GM12801 (cell line): ENCODE measurements around the gene GAS7.

Experiments used
- TF ChIP-seq, protein P1 (sequence below): IDR thresholded peaks from one replicate; pipeline ENCODE4 v1.5.1; 2011; ENCODE audit warnings: control low read depth; ENCODE audit not compliant: insufficient read length; ENCODE audit errors: extremely low read depth

GAS7 gene

DNA sequence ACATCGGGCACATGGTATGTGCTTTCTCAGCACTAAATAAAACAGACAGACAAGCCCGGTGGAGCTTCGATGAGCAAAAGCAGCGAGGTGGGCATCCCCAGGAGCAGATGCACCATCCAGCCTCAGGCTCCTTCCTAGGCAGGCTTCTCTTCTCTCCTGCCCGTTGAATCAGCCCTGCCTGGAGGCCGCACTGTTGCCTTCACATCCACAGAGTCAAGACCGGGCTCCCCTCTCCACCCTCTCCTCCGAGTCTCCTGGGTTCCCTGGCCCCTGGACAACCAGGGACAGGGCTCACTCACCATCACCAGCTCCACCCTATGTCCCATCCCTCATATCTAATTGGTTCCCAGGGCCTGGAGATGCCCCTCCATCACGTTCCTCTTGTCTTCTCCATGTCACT, 213.6 kb downstream of the GAS7 start:
- TF ChIP-seq, protein P1, sequence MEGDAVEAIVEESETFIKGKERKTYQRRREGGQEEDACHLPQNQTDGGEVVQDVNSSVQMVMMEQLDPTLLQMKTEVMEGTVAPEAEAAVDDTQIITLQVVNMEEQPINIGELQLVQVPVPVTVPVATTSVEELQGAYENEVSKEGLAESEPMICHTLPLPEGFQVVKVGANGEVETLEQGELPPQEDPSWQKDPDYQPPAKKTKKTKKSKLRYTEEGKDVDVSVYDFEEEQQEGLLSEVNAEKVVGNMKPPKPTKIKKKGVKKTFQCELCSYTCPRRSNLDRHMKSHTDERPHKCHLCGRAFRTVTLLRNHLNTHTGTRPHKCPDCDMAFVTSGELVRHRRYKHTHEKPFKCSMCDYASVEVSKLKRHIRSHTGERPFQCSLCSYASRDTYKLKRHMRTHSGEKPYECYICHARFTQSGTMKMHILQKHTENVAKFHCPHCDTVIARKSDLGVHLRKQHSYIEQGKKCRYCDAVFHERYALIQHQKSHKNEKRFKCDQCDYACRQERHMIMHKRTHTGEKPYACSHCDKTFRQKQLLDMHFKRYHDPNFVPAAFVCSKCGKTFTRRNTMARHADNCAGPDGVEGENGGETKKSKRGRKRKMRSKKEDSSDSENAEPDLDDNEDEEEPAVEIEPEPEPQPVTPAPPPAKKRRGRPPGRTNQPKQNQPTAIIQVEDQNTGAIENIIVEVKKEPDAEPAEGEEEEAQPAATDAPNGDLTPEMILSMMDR = no peak

DNA sequence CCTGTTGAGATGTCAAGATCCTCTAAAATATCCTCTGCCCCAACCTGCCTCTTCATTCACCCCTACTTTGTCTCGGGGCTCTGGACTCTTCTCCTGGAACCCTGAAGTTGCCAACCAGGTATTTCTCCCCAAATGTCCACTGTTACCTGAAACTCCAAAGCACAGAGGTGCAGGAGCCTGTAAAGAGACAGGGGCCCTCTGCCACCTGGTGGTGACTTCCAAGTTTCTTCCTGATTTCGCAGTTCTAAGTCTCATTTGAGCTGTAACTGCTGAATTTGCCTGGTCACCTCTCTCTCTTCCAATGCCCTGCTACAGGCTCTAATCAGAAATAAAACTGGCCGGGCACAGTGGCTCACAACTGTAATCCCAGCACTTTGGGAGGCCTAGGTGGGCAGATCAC, 216.2 kb downstream of the GAS7 start:
- TF ChIP-seq, protein P1 = no peak

DNA sequence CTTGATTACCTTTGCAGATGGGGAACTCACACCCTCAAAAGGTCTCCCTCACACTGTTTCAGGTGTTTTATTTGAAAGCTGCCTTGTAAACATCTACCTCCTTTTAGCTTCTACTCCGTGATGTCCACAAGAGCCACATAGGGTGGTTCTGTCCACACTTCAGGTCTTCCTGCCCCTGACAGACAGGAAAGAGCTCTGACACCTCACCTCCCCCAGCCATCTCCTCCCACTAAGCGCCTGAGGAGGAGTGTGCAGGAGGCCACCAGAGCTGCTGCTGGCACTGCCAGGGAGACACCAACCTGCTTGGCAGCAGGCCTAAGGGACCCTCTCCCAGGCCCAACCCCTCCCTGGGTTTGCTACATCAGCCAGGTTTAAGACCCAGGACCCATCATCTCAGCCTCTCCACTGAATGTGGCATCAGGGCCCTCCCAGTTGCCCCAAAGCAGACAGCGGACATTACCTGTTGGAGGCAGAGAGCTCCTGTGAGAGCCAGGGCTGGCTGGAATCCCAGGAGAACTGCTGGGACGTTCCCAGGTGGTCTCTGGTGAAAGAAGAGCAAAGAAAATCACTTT, 217.0 kb downstream of the GAS7 start:
- TF ChIP-seq, protein P1 = no peak

DNA sequence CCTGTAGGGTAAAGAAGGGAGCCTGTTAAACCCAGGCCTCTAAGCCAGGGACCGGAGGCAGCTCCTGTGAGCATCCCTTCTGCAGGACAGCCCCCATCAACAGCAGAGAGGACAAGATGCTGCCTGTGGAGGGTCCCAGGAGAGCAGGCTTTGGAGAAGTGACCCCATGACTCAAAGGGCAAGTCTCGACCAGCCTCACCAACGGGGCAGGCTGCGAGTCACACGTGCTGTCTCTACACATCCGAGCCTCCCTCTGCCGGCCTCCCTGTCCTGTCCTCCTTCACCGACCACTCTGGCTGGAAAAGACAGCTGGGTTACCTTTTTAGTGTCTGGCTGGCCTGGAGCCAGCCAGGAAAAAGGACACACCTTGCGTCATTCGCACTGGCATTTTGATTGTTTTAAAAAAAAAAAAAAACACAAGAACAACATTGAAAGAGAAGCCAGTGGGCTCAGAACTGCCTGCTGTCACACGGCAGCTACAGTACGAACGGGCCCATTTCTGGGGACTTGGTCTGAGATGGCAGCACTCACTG, 218.9 kb downstream of the GAS7 start:
- TF ChIP-seq, protein P1 = no peak

DNA sequence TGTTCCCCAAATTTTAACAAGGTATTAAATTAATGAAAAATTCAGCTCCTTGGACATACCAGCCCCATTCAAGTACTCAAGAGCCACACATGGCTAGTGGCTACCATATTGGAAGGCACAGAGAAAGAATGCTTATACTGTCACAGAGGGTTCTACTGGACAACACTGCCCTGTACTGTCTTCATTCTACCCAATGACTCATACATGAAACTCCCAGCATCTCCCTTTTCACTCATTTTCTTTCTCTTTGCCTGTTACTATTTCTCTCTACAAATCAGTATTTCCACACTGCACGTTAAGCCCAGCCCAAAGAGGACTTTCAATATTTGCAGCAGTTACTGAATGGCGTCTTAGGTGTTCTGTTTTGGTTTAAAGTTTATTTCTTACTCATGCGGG, 221.2 kb downstream of the GAS7 start:
- TF ChIP-seq, protein P1 = no peak

DNA sequence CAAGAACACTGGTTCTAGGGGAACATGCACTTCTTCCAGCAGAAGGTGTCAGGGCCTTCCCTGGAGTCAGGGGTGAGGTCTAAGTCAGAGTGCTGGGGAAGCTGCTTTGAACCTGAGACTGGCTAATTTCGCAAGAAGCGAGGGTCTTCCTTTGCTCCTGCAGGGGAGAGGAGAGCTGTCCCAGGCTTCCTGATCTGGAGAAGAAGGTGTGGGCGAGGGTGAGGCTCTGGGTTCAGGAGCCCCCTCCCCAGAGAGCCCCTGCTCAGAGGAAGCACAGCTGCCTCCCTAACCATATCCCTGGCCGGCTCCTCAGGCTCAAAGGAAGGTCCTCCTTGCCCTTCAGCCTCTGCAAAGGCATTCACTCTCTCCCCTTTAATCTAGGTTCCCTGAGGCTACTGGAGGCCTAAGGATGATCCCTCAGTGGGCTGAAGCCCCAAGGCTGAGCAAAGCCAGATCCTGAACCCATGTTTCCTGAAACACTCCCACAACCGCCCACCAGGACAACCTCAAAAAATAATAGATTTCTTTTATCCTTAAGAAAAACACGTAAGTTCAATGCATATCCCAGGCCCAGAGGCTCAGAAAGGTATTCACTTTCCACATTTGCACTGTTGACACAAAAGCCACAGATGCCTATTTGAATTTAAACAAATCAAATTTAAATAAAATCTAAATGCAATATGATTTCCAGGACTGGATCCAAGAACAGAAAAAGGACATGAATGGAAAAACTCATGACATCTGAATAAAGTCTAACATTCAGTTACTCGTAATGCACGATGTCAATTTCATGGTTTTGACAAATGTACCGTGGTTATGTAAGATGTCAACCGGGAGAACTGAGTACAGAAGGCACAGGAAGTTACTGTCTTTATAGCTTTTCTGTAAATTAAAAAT, 221.9 kb downstream of the GAS7 start:
- TF ChIP-seq, protein P1 = no peak

DNA sequence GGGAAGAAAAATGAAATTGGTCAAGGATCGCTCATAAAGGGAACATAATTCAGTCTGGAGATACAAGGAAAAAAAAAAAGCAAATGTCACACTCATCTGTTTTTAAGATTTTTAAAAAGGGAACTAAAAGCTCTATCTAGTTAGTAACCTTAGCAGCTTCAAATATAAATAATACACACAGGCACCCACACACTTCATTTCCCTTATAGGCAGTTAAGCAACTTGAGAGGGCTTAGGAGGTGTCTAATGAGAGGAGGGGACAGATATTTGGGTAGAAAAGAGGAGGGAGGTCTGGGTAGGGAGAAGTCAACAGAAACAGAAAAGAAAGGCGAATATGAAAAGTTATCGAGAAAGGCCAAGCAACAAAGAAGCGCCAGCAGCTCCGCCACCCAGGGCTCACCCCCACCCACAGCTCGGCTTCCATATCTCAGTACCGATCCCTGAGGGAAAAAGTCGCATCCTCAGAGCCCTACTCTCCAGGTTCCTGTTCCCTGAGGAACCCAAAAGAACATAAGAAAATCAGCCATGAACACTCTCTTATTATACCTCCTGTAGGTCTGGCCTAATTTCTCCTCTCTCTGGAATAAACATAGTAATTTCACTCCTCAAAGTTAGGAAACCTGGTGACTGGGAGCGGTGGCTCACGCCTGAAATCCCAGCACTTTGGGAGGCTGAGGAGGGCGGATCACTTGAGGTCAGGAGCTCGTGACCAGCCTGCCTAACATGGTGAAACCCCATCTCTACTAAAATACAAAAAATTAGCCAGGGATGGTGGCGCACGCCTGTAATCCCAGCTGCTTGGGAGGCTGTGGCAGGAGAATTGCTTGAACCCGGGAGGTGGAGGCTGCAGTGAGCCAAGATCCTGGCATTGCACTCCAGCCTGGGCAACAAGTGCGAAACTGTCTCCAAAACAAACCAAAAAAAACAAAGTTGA, 223.7 kb downstream of the GAS7 start:
- TF ChIP-seq, protein P1 = no peak
